ENCODE data around the gene NECTIN4.
"Not testable (repeated sequence)": the region's sequence is repeated elsewhere in the genome, so short reads cannot be mapped to it uniquely, and the experiment has no call there.

DNA sequence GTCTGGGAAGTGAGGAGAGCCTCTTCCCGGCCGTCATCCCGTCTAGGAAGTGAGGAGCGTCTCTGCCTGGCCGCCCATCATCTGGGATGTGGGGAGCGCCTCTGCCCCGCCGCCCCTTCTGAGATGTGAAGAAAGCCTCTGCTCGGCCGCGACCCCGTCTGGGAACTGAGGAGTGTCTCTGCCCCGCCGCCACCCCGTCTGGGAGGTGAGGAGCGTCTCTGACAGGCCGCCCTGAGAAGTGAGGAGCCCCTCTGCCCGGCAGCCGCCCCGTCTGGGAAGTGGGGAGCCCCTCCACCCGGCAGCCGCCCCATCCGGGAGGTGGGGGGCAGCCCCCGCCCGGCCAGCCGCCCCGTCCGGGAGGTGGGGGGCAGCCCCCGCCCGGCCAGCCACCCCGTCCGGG lies 59.9 kb downstream of the NECTIN4 start:
- TF ChIP-seq POLR2A (IDR thresholded peaks at IDR 0.05), result not testable (repeated sequence)
- TF ChIP-seq, protein P1, sequence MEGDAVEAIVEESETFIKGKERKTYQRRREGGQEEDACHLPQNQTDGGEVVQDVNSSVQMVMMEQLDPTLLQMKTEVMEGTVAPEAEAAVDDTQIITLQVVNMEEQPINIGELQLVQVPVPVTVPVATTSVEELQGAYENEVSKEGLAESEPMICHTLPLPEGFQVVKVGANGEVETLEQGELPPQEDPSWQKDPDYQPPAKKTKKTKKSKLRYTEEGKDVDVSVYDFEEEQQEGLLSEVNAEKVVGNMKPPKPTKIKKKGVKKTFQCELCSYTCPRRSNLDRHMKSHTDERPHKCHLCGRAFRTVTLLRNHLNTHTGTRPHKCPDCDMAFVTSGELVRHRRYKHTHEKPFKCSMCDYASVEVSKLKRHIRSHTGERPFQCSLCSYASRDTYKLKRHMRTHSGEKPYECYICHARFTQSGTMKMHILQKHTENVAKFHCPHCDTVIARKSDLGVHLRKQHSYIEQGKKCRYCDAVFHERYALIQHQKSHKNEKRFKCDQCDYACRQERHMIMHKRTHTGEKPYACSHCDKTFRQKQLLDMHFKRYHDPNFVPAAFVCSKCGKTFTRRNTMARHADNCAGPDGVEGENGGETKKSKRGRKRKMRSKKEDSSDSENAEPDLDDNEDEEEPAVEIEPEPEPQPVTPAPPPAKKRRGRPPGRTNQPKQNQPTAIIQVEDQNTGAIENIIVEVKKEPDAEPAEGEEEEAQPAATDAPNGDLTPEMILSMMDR (IDR thresholded peaks at IDR 0.05), result not testable (repeated sequence)
